Chondrocyte (in vitro differentiated cells): ENCODE measurements around the gene UCHL5. TPM values are rescaled to one million over a fixed set of nuclear protein-coding genes. Genes with fewer than 3 reads are reported as not detected.

ENCODE experiments used
- DNase-seq: peaks from one replicate; pipeline ENCODE4 v3.0.0; 2021; ENCODE audit warnings: mixed read lengths, low spot score
- H3K27ac Mint-ChIP-seq: one replicate; pipeline ENCODE4 v1.8.0; 2021; ENCODE audit warnings: mild to moderate bottlenecking, moderate library complexity, mixed read lengths; ENCODE audit not compliant: unreplicated experiment
- H3K27me3 Mint-ChIP-seq: 2 replicates; pipeline ENCODE4 v1.8.0; 2021; ENCODE audit warnings: low read depth, mixed read lengths
- H3K36me3 Mint-ChIP-seq: 2 replicates; pipeline ENCODE4 v1.8.0; 2021; ENCODE audit warnings: low read depth, mixed read lengths
- H3K4me1 Mint-ChIP-seq: 2 replicates; pipeline ENCODE4 v1.8.0; 2021; ENCODE audit warnings: low read depth, mild to moderate bottlenecking, mixed read lengths
- H3K4me3 Mint-ChIP-seq: one replicate; pipeline ENCODE4 v1.8.0; 2021; ENCODE audit warnings: mild to moderate bottlenecking, moderate library complexity, mixed read lengths; ENCODE audit not compliant: unreplicated experiment
- H3K9me3 Mint-ChIP-seq: 2 replicates; pipeline ENCODE4 v1.8.0; 2021; ENCODE audit warnings: low read depth, mixed read lengths
- CTCF ChIP-seq: fragments of 200-600 bp; sonication (generic); IDR thresholded peaks from 2 replicates; pipeline ENCODE4 v1.5.0; 2021; ENCODE audit warnings: antibody characterized with exemption, mild to moderate bottlenecking, moderate library complexity
- total RNA-seq: library from RNA; stranded (reverse); gene quantifications from 3 replicates; pipeline ENCODE4 v1.2.1, GENCODE V29; 2021

UCHL5 gene
- total RNA-seq, 1 donor from 2014 or later = 23.8 TPM

DNA sequence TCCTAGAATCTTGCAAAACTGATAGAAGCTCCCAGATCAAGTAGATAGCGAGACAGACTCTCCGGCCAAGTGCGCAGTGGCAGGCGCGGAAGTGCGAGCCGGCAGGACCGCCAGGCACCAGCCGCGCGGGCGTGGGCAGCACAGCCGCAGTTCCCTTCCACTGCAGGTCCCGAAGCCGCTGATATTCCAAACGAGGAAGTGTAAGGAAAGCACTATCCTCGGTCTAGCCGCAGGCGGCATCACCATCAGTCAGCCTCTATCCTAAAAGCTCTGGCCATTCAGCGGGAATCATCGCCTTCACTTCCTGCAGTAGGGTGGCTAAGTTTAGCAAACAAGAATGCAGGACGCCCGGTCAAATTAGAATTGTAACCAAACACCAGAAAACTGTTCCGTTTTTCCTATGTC lies 45.3 kb upstream of the UCHL5 start:
- Mint-ChIP-seq H3K4me1 (peaks cover 30% of the 10 kb centered on the region), H3K36me3 (no peaks in the 10 kb centered on the region), H3K4me3 (peak overlapping the region; percentile 84), H3K27me3 (no peaks in the 10 kb centered on the region), H3K9me3 (no peaks in the 10 kb centered on the region), H3K27ac (peak overlapping the region; percentile 91)
- TF ChIP-seq CTCF = no peak
- DNase-seq = no peak

- Mint-ChIP-seq H3K36me3 (no peaks in the 10 kb centered on the region), H3K4me1 (peaks cover 30% of the 10 kb centered on the region), H3K27me3 (no peaks in the 10 kb centered on the region), H3K9me3 (no peaks in the 10 kb centered on the region), H3K4me3 (peak overlapping the region; percentile 84), H3K27ac (peak overlapping the region; percentile 91)
- no peak for DNase-seq
- no peak for TF ChIP-seq CTCF
These were observed 44.8 kb upstream of the UCHL5 start for GRCh38 chr1:193103759-193104501.

DNA sequence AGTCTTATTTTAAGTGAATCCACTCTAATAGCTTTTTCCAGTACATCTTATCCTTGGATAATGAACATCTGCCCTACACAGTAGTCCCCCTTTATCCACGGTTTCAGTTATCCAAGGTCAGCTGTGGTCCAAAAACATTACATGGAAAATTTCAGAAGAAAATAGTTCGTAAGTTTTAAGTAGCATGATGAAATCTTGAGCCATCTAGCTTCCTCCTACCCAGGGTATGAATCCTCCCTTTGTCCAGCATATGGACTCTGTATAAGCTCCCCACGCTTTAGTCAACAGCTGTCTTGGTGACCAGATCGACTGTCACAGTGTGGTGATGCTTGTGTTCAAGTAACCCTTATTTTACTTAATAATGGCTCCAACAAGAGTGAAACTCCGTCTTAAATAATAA lies 43.5 kb upstream of the UCHL5 start:
- Mint-ChIP-seq H3K4me3 (no peak overlapping the region), H3K4me1 (peaks cover 30% of the 10 kb centered on the region)

GRCh38 chr1:193094112-193094511 lies 35.0 kb upstream of the UCHL5 start:
- no peaks in the 10 kb centered on the region for H3K9me3 Mint-ChIP-seq
- peaks cover 17% of the 10 kb centered on the region for H3K36me3 Mint-ChIP-seq
- H3K27ac Mint-ChIP-seq = no peak overlapping the region
- no peak overlapping the region for H3K4me3 Mint-ChIP-seq
- no peak for TF ChIP-seq CTCF
- H3K4me1 Mint-ChIP-seq = no peaks in the 10 kb centered on the region
- DNase-seq = no peak
- H3K27me3 Mint-ChIP-seq = no peaks in the 10 kb centered on the region

More for the DNA sequence above, 43.5 kb upstream of the UCHL5 start:
- no peak for TF ChIP-seq CTCF
- H3K27ac Mint-ChIP-seq = peak overlapping the region; percentile 91
- no peak for DNase-seq
- H3K36me3 Mint-ChIP-seq = peaks cover 1% of the 10 kb centered on the region
- no peaks in the 10 kb centered on the region for H3K9me3 Mint-ChIP-seq
- no peaks in the 10 kb centered on the region for H3K27me3 Mint-ChIP-seq

GRCh38 chr1:193090865-193091264 lies 31.7 kb upstream of the UCHL5 start:
- Mint-ChIP-seq H3K4me1 (peaks cover 9% of the 10 kb centered on the region), H3K9me3 (no peaks in the 10 kb centered on the region), H3K36me3 (peaks cover 13% of the 10 kb centered on the region), H3K27ac (no peak overlapping the region), H3K27me3 (no peaks in the 10 kb centered on the region), H3K4me3 (no peak overlapping the region)
- no peak for TF ChIP-seq CTCF
- no peak for DNase-seq
